NCI-H2227 (cell line): Measurements from ENCODE around the gene GLRA2.
A peak's percentile ranks its signal among the peaks of the same experiment; 100 is the strongest.

Experiments used
- DNase-seq: peaks from one replicate; lab custom pipeline; 2025; ENCODE audit not compliant: unreplicated experiment; lab: John Stamatoyannopoulos, UW

The GLRA2 gene

DNA sequence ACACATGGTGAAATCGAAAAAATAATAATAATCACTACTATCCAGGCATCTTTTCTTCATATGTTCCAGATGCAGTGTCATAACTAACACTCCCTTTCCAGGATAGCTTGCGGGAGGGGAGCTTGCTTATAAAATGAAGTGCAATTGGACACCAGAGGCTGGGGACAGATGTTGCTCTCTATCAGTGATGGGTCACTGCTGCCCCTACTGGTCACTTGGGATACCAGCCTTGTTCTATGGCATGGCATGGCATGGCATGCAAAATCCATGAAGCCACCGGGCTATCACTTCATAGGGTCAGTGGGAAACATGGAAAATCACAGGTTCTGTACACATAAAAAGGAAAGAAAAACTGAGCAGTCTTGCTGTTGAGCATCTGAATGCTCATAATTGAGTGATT is 168.1 kb downstream of the GLRA2 start:
- DNase-seq: peak; percentile 9

DNA sequence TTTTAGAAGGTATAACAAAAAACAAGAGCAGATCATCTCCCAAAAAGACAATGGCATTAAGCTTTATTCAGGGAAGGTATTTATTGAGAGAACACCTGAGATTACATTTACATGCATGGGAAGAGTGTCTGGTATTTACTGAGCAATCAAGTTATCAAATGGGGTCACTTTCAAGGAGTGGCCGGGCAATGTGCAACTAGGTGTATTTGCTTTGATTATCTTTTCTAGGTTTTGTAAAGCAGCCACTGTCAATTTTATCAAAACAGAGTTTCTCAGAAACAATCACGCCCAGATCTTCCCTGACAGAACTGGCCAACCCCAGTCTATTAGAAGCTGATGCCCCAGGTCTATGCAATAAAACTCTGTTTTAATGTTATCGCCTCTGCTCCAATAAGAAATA is 169.5 kb downstream of the GLRA2 start:
- DNase-seq: no peak

DNA sequence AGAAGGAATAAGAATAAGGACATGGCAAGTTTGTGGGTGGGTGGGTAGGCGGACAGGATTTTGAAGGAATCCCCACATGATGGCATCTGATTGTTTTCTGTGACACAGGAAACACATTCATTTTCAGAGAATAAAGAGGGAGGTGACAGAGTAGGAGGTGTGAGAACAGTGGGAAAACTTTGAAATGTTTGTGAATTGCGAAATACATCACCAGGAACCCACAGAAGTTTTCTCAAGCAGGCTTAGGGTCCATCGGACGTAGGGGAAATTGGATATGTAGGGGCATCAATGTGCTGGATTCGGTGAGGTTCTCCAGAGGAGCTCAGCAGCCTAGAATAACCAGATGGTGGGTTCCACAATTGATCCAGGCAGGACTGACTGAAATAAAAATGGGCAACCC is 171.6 kb downstream of the GLRA2 start:
- no peak for DNase-seq

DNA sequence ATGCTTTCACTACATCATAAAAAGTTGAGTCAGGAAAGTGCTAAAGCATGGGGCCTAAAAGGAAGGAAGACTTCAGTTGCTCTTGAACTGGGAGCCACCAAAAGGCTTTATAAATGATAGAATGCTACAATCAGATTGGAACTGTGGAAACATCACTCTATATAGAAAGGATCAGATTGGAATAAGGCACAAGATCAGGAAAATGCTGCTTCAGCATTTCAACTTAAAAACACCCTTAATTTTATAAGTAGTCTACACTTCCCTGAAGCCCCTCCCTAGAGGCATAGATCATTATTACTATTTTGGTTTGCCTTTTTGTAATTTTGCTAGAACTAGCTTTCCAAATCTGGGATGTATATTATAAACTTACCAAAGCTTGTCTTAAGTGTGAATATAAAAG is 172.8 kb downstream of the GLRA2 start:
- no peak for DNase-seq

DNA sequence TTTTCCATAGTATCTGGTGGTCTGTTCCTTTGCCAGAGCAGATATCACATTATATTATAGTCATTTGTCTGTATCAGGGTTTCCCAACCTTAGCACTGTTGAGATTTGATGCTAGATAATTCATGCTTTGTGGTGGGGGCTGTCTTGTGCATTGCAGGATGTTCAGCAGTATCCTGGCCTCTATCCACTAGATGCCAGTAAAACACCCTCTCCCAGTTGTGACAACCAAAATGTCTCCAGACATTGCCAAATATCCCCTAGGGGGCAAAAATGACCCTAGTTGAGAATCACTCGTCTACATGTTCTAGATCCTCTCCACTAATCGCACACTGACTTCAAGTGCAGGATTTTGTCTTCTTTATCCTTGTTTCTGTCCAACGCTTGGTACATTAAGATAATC is 182.8 kb downstream of the GLRA2 start:
- DNase-seq: no peak

DNA sequence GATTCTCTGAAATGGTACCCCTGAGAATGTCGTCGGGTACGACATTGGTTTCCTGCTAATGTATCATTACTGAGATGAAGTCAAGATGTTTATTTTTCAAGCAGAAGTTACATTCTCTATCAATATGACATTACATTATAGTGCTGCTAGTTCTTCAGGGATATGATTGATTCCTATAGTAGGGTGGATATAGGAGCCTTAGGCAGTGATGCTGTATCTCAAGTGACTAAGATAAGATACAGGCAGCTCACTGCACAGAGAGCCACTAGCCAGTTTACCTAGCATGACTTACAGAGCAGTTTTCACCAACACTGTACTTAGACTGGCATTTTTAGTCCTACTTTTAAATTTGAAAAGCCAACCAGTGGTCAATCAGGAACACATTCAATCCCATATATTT is 188.6 kb downstream of the GLRA2 start:
- no peak for DNase-seq

DNA sequence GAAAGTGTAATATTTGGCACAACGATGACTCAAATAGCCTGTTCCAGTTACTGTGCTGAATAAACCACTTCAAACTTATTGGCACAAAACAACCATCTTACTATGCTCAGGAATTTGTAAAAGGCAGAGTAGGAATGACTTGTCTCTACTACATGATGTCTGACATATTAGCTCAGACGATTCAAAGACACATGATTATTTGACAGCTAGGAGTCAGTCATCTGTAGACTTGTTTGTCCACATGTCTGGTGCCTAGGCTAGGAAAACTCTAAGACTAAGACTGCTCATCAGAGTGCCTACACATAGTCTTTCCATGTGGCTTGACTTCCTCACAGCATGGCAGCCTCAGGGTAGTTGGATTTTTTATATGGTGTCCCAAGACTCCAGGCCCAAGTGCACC is 189.1 kb downstream of the GLRA2 start:
- no peak for DNase-seq

DNA sequence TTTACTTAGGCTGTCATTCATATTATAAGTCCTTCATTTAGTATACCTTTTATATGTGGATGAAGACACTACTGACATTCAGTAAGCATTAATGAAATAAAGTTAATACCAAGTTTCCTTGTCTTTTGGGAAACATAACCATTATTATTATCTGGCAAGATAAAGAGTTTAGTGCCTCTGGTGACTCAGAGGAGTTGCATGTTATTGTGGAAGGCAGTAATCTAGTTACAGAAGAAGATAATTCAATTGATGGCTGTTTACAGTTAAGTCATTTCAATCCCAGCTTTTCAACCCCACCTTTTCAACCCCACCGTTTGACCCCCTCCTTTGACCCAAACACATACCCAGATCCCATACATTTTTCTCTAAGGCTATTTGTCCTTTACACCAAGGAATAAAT is 199.7 kb downstream of the GLRA2 start:
- no peak for DNase-seq

DNA sequence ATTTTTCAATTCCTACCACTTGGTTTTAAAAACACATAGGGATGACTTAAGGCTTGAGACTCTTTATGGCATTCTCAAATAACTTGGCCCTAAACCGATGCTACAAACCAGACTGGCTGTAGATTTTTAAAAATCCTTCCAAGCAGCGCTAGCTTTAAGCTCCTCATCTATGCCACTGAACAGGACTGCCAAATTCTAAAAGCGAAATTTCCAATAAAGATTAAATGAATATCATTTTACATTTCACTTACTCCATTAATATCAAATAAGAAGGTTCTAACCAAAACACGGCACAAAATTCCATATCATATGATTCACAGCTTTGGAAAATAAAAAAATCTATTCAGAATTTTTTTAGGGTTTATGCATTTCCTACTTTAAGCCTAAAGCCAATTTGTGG is 209.3 kb downstream of the GLRA2 start:
- DNase-seq: no peak

DNA sequence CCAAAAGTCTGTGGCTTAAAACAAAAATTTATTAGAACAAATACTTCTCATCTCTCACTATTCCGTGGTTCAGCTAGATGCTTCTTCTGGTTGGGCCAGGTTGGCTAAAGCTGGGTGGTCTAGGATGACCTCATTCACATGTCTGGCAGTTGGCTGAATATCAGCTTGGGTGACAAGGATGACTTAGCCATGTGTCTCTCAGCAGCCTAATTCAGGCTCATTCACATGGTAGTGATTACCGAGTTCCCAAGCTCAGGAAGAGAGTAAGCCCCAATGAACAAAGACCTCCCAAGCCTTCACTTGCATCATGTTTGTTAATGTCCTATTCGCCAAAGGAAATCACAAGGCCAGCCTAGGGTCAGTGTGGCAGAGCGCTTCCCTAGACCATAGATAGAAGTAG is 224.1 kb downstream of the GLRA2 start:
- DNase-seq: no peak

DNA sequence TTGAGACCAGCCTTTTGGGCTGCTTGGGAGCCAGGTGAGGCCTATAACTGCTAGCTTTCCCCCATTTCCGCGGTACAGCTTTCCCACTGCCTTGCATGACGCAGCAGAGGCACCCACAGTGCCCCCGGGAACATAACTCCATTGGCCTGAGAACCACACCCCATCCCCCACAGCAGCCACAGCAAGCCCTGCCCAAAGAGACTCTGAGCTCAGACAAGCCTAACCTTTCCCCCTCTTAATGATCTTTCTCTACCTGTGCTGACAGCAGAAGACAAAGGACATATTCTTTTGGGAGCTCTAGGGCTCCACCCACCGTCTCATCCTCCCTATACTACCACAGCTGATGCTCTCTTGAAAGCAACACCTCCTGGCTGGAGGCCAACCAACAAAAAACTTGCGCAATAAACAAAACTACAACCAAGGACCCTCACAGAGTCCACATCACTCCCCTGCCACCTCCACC is 228.7 kb downstream of the GLRA2 start:
- no peak for DNase-seq

DNA sequence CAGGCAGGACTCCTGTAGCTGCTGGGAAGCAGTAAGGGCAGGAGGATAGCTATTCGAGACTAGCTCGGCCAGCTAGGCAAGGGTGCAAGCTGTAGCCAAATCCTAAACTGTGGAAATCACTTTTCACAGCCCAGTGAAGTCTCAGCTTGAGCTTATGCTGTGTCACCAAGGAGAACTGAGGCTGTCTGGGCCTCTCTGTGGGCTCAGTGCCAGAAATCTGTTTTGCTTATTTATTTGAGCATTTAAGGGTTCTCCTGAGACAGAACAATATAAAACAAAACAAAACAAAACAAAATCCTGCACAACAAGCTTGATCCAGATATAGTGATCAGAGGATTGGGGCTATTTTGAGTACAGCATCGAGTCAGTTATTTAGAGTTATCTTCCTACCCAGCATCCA is 246.1 kb downstream of the GLRA2 start:
- DNase-seq: no peak

DNA sequence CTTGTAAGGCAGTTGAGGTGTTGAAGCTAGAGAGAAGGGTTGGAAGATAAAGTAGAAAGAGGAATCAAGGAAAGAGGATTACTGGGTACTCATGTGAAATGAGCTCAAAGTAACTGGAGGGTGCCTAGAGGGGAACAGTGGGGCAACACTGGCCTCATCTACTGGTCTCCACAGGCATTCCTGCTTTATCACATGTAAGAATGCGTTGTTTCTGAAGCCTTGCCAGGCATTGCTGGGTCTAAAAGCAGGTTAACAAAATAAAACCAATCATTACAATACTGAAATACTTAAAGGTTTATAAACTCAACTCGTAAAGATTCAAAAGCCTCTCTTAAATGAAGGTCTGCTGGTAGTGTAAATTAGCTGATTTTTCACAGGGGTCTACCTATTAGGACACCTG is 247.6 kb downstream of the GLRA2 start:
- DNase-seq: no peak

DNA sequence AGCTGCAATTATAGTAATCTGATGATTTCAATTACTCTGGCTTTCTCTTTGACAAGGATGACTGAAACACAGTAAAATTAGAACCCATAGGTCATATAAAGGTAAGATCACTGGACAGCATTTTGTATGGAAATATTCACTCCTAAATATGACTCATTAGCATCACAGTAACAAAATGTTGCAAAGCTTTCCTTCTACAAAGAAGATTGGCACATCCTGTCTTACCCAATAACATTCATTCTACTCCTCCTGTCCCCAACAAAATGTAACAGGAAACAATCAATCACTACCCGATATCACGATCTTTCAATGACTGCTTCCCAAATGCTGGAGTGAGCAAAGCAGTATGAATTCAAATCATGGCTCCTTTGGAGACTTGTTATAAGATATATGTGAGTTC is 248.2 kb downstream of the GLRA2 start:
- no peak for DNase-seq

DNA sequence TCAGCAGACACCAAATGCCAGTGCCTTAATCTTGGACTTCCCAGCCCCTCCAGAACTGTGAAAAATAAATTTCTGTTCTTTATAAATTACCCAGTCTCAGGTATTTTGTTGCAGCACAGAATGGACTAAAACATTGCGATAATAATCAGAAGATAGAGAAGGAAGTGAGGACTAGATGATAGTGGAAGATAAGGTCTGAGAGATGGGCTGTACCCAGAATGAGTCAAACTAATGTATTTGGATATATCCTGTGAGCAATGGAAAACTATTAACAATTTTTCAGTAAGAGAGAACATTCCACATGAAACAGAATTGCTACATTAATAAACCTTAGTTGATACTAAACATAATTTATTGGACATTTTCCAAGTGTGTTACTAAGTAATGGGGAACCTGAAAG is 250.2 kb downstream of the GLRA2 start:
- no peak for DNase-seq
